Smooth muscle cell (in vitro differentiated cells): ENCODE results near the gene RPS6KA3. TPM values are rescaled to one million over a fixed set of nuclear protein-coding genes. Genes with fewer than 3 reads are reported as not detected.

Source experiments
- DNase-seq: peaks from one replicate; lab custom pipeline; 2025; ENCODE audit not compliant: unreplicated experiment; lab: John Stamatoyannopoulos, UW
- H2AFZ ChIP-seq: fragments of 200-600 bp; sonication (generic); 2 replicates; pipeline ENCODE4 v1.6.0; 2016; ENCODE audit warnings: antibody characterized with exemption, low read depth, mild to moderate bottlenecking
- H3F3A ChIP-seq: fragments of 200-600 bp; sonication (generic); 2 replicates; pipeline ENCODE4 v1.6.0; 2017; ENCODE audit warnings: antibody characterized with exemption, low read depth
- H3K27ac ChIP-seq: fragments of 200-600 bp; sonication (generic); 2 replicates; pipeline ENCODE4 v1.5.1; 2016; ENCODE audit warnings: low read depth, mild to moderate bottlenecking
- H3K27me3 ChIP-seq: fragments of 200-600 bp; sonication (generic); 2 replicates; pipeline ENCODE4 v1.6.1; 2016; ENCODE audit warnings: low read depth, mild to moderate bottlenecking
- H3K36me3 ChIP-seq: fragments of 200-600 bp; sonication (generic); 2 replicates; pipeline ENCODE4 v1.5.1; 2016; ENCODE audit warnings: low read depth
- H3K4me1 ChIP-seq: fragments of 200-600 bp; sonication (generic); 2 replicates; pipeline ENCODE4 v1.5.1; 2016; ENCODE audit warnings: low read depth
- H3K4me2 ChIP-seq: fragments of 200-600 bp; sonication (generic); 2 replicates; pipeline ENCODE4 v1.6.0; 2016; ENCODE audit warnings: mild to moderate bottlenecking
- H3K4me3 ChIP-seq: fragments of 200-600 bp; sonication (generic); 2 replicates; pipeline ENCODE4 v1.5.1; 2016; ENCODE audit warnings: mild to moderate bottlenecking
- H3K79me2 ChIP-seq: fragments of 200-600 bp; sonication (generic); 2 replicates; pipeline ENCODE4 v1.6.0; 2016; ENCODE audit warnings: low read depth, mild to moderate bottlenecking
- H3K9ac ChIP-seq: fragments of 200-600 bp; sonication (generic); 2 replicates; pipeline ENCODE4 v1.6.0; 2016; ENCODE audit warnings: low read depth
- H3K9me3 ChIP-seq: fragments of 200-600 bp; sonication (generic); replicated peaks from 2 replicates; pipeline ENCODE4 v1.5.1; 2016; ENCODE audit warnings: low read depth
- H4K20me1 ChIP-seq: fragments of 200-600 bp; sonication (generic); 2 replicates; pipeline ENCODE4 v1.6.0; 2016; ENCODE audit warnings: low read depth
- CTCF ChIP-seq: fragments of 200-600 bp; sonication (generic); IDR thresholded peaks from 2 replicates; pipeline ENCODE4 v1.5.1; 2017; ENCODE audit warnings: borderline replicate concordance, mild to moderate bottlenecking, antibody characterized with exemption; ENCODE audit not compliant: insufficient read depth, poor library complexity, severe bottlenecking
- WGBS: methylation state at CpG from one replicate; pipeline ENCODE4 v1.1.7; 2016; ENCODE audit warnings: low lambda C conversion rate; 5-methylcytosine and 5-hydroxymethylcytosine counted together
- polyA plus RNA-seq: library from polyadenylated mRNA; unstranded; fragments of >200 nt; fragmentation: Nextera tagmentation; extraction: Ambion mirVana; gene quantifications from 2 replicates; pipeline ENCODE4 v1.2.1, GENCODE V29; 2016
- total RNA-seq: library from RNA; depleted of rRNA; stranded (reverse); fragments of >200 nt; gene quantifications from 2 replicates; pipeline ENCODE4 v1.2.3, GENCODE V29; 2014

RPS6KA3 gene
- total and polyA plus RNA-seq, 2 experiments from 2014 or later, result 15.4 to 37.2 TPM

- Histone ChIP-seq H3K36me3 (no peaks in the 10 kb centered on the region), H3F3A (no peaks in the 10 kb centered on the region), H3K4me3 (no peak overlapping the region), H3K4me1 (no peaks in the 10 kb centered on the region), H3K9ac (no peak overlapping the region), H3K27me3 (no peaks in the 10 kb centered on the region), H3K9me3 (peaks cover 10% of the 10 kb centered on the region), H4K20me1 (no peaks in the 10 kb centered on the region), H3K79me2 (no peaks in the 10 kb centered on the region), H2AFZ (no peak overlapping the region), H3K4me2 (no peak overlapping the region), H3K27ac (no peak overlapping the region)
- DNase-seq, result no peak
- no peak for TF ChIP-seq CTCF
- 72% methylated on average over 2 of the region's 2 CpGs for WGBS
Measured at GRCh38 chrX:20197641-20198210, 69.0 kb downstream of the RPS6KA3 start.

- Histone ChIP-seq H3K79me2 (no peaks in the 10 kb centered on the region), H2AFZ (no peak overlapping the region), H3K36me3 (no peaks in the 10 kb centered on the region), H3K9ac (no peak overlapping the region), H3K4me2 (no peak overlapping the region), H3K4me3 (no peak overlapping the region), H4K20me1 (no peaks in the 10 kb centered on the region), H3K9me3 (no peaks in the 10 kb centered on the region), H3K27me3 (no peaks in the 10 kb centered on the region), H3K4me1 (no peaks in the 10 kb centered on the region), H3F3A (no peaks in the 10 kb centered on the region), H3K27ac (no peak overlapping the region)
- no peak for DNase-seq
- TF ChIP-seq CTCF, result no peak
Measured at GRCh38 chrX:20189171-20189570, 77.5 kb downstream of the RPS6KA3 start.

- no peaks in the 10 kb centered on the region for H3K9me3 ChIP-seq
- no peak overlapping the region for H2AFZ ChIP-seq
- H4K20me1 ChIP-seq, result no peaks in the 10 kb centered on the region
- H3K27me3 ChIP-seq, result no peaks in the 10 kb centered on the region
- no peak overlapping the region for H3K9ac ChIP-seq
- no peaks in the 10 kb centered on the region for H3F3A ChIP-seq
- DNase-seq, result no peak
- no peak overlapping the region for H3K27ac ChIP-seq
- no peaks in the 10 kb centered on the region for H3K36me3 ChIP-seq
- no peak overlapping the region for H3K4me2 ChIP-seq
- H3K79me2 ChIP-seq, result no peaks in the 10 kb centered on the region
- no peak overlapping the region for H3K4me3 ChIP-seq
- H3K4me1 ChIP-seq, result no peaks in the 10 kb centered on the region
- no peak for TF ChIP-seq CTCF
- 78% methylated on average over 3 of the region's 3 CpGs for WGBS
Measured at GRCh38 chrX:20181598-20182329, 84.9 kb downstream of the RPS6KA3 start.

- Histone ChIP-seq H4K20me1 (no peaks in the 10 kb centered on the region), H3K27ac (no peak overlapping the region), H3K79me2 (no peaks in the 10 kb centered on the region), H3K4me2 (no peak overlapping the region), H3K9ac (no peak overlapping the region), H2AFZ (no peak overlapping the region), H3K36me3 (peaks cover 4% of the 10 kb centered on the region), H3K27me3 (no peaks in the 10 kb centered on the region), H3K4me1 (no peaks in the 10 kb centered on the region), H3K9me3 (no peaks in the 10 kb centered on the region), H3K4me3 (no peak overlapping the region), H3F3A (no peaks in the 10 kb centered on the region)
- TF ChIP-seq CTCF, result no peak
- DNase-seq, result no peak
Measured at GRCh38 chrX:20177093-20177492, 89.6 kb downstream of the RPS6KA3 start.
